Activated CD4-positive, alpha-beta memory T cell treated with anti-CD3 and anti-CD28 coated beads, Interleukin-2, amount 10 ng/mL, durations not matched to agents 7 days and 5 days (primary cell): ENCODE data around the gene DYNLRB1. TPM values are rescaled to one million over a fixed set of nuclear protein-coding genes. Genes with fewer than 3 reads are reported as not detected.

Experiments
- CTCF ChIA-PET: fragments of 350-600 bp; sonication (Branson Sonifier 250); formaldehyde crosslinking; loops from one replicate; lab custom pipeline; 2021; ENCODE audit warnings: antibody characterized with exemption, inconsistent platforms; lab: Charles Lee
- POLR2A ChIA-PET: fragments of 350-600 bp; sonication (Branson Sonifier 250); formaldehyde crosslinking; loops from one replicate; lab custom pipeline; 2021; ENCODE audit warnings: antibody characterized with exemption; lab: Charles Lee
- DNase-seq: peaks from one replicate; pipeline ENCODE4 v3.0.0-alpha.2; 2020
- H3K27ac Mint-ChIP-seq: one replicate; pipeline ENCODE4 v1.8.0; 2021; ENCODE audit warnings: mild to moderate bottlenecking, mixed read lengths
- H3K27me3 Mint-ChIP-seq: one replicate; pipeline ENCODE4 v1.8.0; 2021; ENCODE audit warnings: mixed read lengths
- H3K36me3 Mint-ChIP-seq: one replicate; pipeline ENCODE4 v1.8.0; 2021; ENCODE audit warnings: low read depth, mixed read lengths
- H3K4me1 Mint-ChIP-seq: one replicate; pipeline ENCODE4 v1.8.0; 2021; ENCODE audit warnings: mixed read lengths
- H3K4me3 Mint-ChIP-seq: one replicate; pipeline ENCODE4 v1.8.0; 2021; ENCODE audit warnings: mild to moderate bottlenecking, mixed read lengths
- H3K9me3 Mint-ChIP-seq: one replicate; pipeline ENCODE4 v1.8.0; 2021; ENCODE audit warnings: mixed read lengths
- total RNA-seq, 2 experiments: library from RNA; stranded (reverse); gene quantifications; one replicate each; pipeline ENCODE4 v1.2.3, GENCODE V29; 2021

DYNLRB1 gene
- total RNA-seq, 2 experiments from 2014 or later, result 107 to 109 TPM

DNA sequence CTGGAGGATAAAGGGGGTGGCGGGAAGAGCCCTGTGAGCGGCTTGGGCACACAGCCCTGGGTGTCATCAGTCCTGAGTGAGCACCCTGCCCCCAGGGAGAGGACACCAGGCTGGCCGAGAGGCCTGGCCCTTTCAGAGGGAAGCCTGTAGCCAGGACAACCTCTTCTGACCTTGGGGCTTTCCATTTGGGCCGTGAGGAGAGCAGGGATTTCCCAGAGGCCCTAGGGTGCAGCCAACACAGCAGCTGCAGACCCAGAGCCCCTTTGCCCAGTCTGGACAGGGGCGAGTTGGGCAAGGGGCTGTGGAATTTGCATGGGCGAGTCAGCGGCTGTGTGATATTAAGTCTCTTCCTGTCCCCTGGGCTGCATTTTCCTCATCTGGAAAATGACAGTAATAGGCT, 48.6 kb downstream of the DYNLRB1 start:
- POLR2A ChIA-PET, result no interaction called here
- CTCF ChIA-PET, result interaction anchor here (1.3 to 1.8 kb wide), 2 partner anchors 27 to 252 kb away, joined by 3 to 7 read pairs; no protein-coding TSS in a partner anchor
- Mint-ChIP-seq H3K4me3 (no peak overlapping the region), H3K9me3 (no peaks in the 10 kb centered on the region), H3K27me3 (no peaks in the 10 kb centered on the region), H3K27ac (no peak overlapping the region), H3K36me3 (no peaks in the 10 kb centered on the region), H3K4me1 (peaks cover 2% of the 10 kb centered on the region)
- DNase-seq, result no peak

DNA sequence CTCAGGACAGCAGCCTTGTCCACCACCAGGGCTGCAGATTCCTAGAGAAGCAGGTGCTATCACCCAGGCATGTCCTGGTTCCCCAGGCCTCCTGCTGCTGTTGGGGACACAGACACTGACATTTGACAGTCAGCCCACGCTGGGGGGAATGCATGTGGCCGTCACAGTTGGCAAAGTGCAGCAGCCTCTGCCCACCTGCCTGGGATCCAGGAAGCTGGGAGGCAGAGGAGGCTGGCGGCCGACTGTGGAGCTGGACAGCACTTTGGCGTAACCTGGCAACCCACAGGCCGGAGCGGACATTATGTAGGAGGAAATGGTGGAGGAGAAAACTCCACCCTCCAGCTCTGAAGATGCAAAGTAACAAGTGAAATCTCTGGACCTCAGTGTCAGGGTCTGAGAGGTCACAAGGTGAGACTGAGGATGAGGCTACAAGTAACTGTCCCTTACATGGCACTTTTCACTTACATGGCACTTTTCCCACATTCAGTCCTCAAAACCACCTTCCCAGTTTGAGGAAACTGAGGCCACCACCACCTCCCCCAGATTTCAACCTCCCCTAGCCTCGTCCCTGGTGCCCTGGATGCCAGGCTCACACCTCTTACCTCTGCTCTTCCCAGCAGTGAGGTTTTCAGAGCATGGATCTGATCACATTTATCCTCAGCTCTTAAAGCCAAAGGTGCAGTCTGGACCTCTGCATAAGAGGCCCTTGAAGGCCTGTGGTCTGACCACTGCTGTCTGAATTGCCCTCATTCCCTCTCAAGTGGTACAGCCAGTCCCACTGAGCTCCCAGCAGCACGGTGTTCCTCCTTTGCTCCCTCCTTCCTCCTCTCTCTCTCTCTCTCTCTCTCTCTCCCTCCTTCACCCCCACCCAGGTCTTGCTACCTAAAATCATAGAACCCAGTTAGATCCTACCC, 51.0 kb downstream of the DYNLRB1 start:
- Mint-ChIP-seq H3K4me3 (no peak overlapping the region), H3K9me3 (no peaks in the 10 kb centered on the region), H3K27ac (no peak overlapping the region), H3K4me1 (peaks cover 8% of the 10 kb centered on the region), H3K36me3 (peaks cover 5% of the 10 kb centered on the region), H3K27me3 (no peaks in the 10 kb centered on the region)
- no peak for DNase-seq
- POLR2A ChIA-PET, result interaction anchor here (1.0 kb wide), 1 partner anchor 9 kb away, joined by 3 read pairs; the partner anchor contains the start of gene MAP1LC3A
- CTCF ChIA-PET, result no interaction called here

DNA sequence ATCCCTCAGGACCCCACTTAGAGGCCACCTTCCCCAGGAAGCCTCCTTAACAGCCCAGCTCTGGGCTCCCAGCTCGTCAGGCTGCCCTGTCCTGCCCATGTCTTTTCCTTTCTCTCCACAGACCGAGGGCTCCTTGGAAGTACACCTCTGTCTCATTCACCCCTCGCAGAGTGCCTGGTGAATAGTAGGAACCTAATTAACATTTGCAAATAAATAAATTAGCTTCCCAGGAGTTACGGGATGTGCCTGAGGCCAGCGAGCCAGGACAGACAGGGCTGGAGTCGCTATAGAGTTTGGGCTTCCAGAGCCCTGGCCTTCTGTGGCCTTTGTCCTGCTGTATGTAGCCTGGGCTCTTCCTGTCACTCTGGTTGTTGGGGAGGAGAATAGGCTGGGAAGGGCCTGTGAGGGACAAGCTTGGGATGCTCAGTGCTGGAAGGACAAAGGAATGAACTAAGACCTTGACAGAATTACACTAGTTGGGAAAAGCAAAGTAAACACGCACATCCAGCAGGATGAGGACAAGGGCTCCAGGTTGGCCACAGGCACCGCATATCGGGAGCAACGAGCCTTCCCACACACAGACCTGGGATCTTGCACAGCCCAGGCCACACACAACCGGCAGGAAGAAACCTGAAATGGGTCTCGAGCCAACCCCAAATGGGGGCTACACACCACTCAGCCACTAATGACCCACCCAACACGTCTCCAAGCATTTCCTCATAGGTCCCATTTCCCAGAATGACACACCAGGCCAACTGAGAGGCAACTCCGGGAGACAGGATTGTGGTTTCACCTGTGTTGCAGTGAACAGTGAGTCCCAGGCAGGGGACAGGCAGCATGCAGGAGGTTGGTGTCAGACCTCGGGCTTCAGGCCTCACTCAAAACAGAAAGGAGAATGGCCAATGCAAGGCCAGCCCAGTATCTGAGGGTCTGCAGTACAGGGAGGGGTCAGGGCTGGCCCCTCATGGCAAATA, 52.0 kb downstream of the DYNLRB1 start:
- Mint-ChIP-seq H3K4me3 (no peak overlapping the region), H3K4me1 (peaks cover 8% of the 10 kb centered on the region), H3K36me3 (peaks cover 5% of the 10 kb centered on the region), H3K27me3 (no peaks in the 10 kb centered on the region), H3K9me3 (no peaks in the 10 kb centered on the region), H3K27ac (no peak overlapping the region)
- no peak for DNase-seq
- CTCF ChIA-PET, result interaction anchor here (0.7 to 0.8 kb wide), 2 partner anchors 135 to 140 kb away, joined by 3 read pairs; no protein-coding TSS in a partner anchor
- POLR2A ChIA-PET, result interaction anchor here (1.0 kb wide), 1 partner anchor 10 kb away, joined by 3 read pairs; the partner anchor contains the start of gene MAP1LC3A

DNA sequence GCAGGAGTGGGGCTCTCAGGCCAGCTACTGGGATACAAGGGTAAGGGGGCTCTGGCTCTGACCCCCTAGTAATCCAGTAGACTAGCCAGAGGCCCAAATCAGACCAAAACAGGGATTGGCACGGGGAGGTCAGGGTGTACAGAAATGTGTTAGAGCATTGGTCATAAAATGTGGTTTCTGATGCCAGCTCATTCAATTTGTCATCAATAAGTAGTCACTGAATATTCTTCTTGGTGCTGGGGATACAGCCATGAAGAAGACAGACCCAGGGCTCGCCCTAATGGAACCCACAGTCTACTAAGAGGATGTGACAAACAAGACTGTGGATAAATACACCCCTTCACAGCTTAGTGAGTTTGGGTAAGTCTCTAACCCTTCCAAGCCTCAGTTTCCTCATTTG, 53.4 kb downstream of the DYNLRB1 start:
- CTCF ChIA-PET, result interaction anchor here (0.6 kb wide), 1 partner anchor 1742 kb away, joined by 4 read pairs; no protein-coding TSS in a partner anchor
- Mint-ChIP-seq H3K27ac (no peak overlapping the region), H3K9me3 (no peaks in the 10 kb centered on the region), H3K27me3 (no peaks in the 10 kb centered on the region), H3K4me3 (no peak overlapping the region), H3K4me1 (peaks cover 8% of the 10 kb centered on the region), H3K36me3 (peaks cover 5% of the 10 kb centered on the region)
- no peak for DNase-seq
- POLR2A ChIA-PET, result interaction anchor here (0.7 to 1.1 kb wide), 2 partner anchors 8 to 11 kb away, joined by 3 to 6 read pairs; partner anchors contain the start of gene MAP1LC3A

DNA sequence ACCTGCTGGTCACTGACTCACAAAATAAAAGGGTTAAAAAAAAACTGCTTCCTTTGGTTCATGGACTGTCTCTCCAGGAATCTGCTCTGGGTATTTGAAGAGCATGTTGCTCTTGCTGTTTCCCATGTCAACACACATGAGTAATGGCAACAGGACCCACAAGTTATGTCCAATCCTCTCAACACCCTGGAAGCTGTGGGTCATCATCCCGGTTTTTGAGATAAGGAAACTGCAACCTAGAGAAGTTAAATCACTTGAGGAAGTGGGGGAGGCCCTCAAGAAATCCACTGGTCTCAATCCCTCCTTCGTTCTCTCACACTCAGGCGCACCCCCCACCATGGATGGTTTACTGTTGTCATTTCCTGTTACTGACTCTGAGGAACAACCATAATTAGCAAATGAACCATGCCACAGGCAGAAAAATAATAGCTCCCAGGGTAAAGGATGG, 54.7 kb downstream of the DYNLRB1 start:
- ChIA-PET POLR2A (interaction anchor here (1.1 kb wide), 1 partner anchor 9 kb away, joined by 3 read pairs; no protein-coding TSS in a partner anchor), CTCF (interaction anchor here (0.9 to 1.7 kb wide), 3 partner anchors 33 to 258 kb away, joined by 3 to 4 read pairs (median 3); no protein-coding TSS in a partner anchor)
- peaks cover 8% of the 10 kb centered on the region for H3K4me1 Mint-ChIP-seq
- no peak overlapping the region for H3K4me3 Mint-ChIP-seq
- peaks cover 5% of the 10 kb centered on the region for H3K36me3 Mint-ChIP-seq
- no peaks in the 10 kb centered on the region for H3K27me3 Mint-ChIP-seq
- H3K9me3 Mint-ChIP-seq, result no peaks in the 10 kb centered on the region
- no peak overlapping the region for H3K27ac Mint-ChIP-seq
- no peak for DNase-seq

DNA sequence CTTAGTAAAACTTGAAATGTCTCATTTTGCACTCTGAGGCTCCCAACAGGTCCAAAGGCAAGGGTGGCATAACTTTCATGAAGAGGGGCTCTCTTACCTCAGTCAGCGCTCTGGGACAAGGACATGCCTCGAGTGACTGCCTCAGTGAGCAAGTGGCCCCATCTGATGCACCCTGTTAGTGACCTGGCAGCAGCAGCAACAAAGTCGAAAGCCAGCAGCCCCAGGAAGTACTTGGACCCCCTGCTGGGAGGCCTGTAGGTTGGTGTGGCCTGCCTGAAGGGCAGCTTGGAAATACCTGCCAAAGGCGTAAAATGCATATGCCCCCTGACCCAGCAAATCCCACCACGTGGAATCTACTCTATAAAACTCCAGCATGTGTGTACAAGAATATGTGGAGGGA, 55.5 kb downstream of the DYNLRB1 start:
- peaks cover 8% of the 10 kb centered on the region for H3K4me1 Mint-ChIP-seq
- H3K9me3 Mint-ChIP-seq, result no peaks in the 10 kb centered on the region
- ChIA-PET CTCF (interaction anchor here (0.6 to 1.7 kb wide), 4 partner anchors 33 to 259 kb away, joined by 3 to 4 read pairs (median 3); no protein-coding TSS in a partner anchor), POLR2A (interaction anchor here (1.1 kb wide), 1 partner anchor 10 kb away, joined by 3 read pairs; no protein-coding TSS in a partner anchor)
- H3K27me3 Mint-ChIP-seq, result no peaks in the 10 kb centered on the region
- no peak overlapping the region for H3K27ac Mint-ChIP-seq
- DNase-seq, result no peak
- H3K36me3 Mint-ChIP-seq, result peaks cover 5% of the 10 kb centered on the region
- H3K4me3 Mint-ChIP-seq, result no peak overlapping the region

DNA sequence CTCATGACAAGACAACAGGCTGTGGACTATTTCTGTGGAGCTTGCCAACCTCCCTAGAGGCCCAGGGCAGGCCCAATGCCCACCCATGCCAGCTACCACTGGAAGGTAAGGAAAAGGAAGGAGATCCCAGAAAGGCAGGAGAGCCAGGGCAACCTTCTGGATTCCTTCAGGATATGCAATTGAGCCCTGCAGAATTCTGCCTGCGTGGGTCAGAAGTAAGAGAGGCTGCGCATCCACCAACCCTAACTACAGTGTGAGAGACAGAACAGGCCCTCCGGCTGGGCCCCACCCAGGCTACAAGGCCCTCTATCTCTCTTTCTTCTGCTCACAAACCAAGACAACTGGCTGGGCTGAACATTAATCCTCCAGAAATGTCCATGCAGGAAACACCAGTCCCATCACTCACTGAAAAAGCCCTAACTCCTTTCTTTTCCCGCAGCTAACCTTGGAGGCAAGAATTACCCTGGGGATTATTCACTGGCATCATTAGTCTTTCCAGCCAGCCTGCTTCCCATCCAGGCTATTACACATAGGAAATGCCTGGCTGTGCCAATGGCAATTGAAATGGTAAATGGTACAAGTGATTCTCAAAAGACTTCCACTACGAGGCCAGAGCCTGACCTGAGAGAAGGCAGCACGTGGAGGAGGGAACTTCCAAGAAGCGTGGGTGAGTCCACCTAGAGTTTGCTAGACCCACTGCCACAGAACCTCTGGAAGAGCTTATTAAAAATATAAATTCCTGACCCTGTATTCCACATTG, 57.5 kb downstream of the DYNLRB1 start:
- DNase-seq, result no peak
- H3K36me3 Mint-ChIP-seq, result peaks cover 5% of the 10 kb centered on the region
- no peak overlapping the region for H3K27ac Mint-ChIP-seq
- no peak overlapping the region for H3K4me3 Mint-ChIP-seq
- POLR2A ChIA-PET, result no interaction called here
- CTCF ChIA-PET, result no interaction called here
- no peaks in the 10 kb centered on the region for H3K27me3 Mint-ChIP-seq
- no peaks in the 10 kb centered on the region for H3K9me3 Mint-ChIP-seq
- H3K4me1 Mint-ChIP-seq, result peaks cover 8% of the 10 kb centered on the region

DNA sequence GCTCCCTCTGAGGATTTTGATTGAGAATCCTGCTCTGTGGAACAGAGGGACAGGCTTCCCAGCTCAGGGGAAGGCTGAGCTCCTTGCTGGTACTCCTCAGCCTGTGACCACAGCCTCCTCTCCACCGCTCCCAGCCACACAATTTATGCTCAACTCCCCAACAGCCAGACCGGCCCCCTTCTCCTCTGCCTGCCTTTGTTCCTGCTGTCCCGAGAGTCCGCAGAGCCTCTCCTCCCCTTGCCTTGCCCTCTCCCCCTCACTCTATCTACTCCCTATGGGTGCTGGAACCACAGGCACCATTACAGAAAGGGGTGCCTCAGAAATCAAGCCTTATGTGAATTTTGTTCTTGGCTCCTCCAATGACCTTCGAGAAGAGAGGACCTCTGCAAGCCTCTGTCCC, 58.2 kb downstream of the DYNLRB1 start:
- no peaks in the 10 kb centered on the region for H3K27me3 Mint-ChIP-seq
- no peaks in the 10 kb centered on the region for H3K9me3 Mint-ChIP-seq
- CTCF ChIA-PET, result no interaction called here
- H3K4me3 Mint-ChIP-seq, result no peak overlapping the region
- no peak for DNase-seq
- no peak overlapping the region for H3K27ac Mint-ChIP-seq
- POLR2A ChIA-PET, result no interaction called here
- peaks cover 12% of the 10 kb centered on the region for H3K4me1 Mint-ChIP-seq
- peaks cover 5% of the 10 kb centered on the region for H3K36me3 Mint-ChIP-seq

- H3K36me3 Mint-ChIP-seq, result peaks cover 7% of the 10 kb centered on the region
- H3K9me3 Mint-ChIP-seq, result no peaks in the 10 kb centered on the region
- no peaks in the 10 kb centered on the region for H3K27me3 Mint-ChIP-seq
- peaks cover 16% of the 10 kb centered on the region for H3K4me1 Mint-ChIP-seq
- ChIA-PET POLR2A (no interaction called here), CTCF (no interaction called here)
- no peak overlapping the region for H3K27ac Mint-ChIP-seq
- DNase-seq, result no peak
- no peak overlapping the region for H3K4me3 Mint-ChIP-seq
Measured at GRCh38 chr20:34574861-34575260, 58.6 kb downstream of the DYNLRB1 start.

DNA sequence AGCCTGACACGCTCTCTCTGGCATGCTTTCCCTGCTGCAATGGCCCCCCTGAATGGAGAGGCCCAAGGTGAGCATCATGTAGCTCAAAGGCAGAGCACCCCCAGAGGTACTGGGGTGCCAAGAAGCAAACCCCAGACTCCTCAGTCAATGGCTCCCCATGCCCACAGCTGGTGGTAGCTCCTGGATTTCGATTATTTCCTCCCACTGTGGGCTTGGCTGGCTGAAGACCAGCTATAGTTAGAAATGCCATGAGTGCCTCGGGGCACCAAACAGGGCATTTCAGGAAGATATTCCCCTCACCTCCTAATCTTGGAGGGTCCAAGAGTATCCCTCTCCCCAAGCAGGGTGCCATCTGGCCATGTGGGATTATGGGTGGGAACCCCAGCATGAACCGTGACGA, 59.0 kb downstream of the DYNLRB1 start:
- H3K4me3 Mint-ChIP-seq, result no peak overlapping the region
- no peak for DNase-seq
- no peaks in the 10 kb centered on the region for H3K27me3 Mint-ChIP-seq
- no peak overlapping the region for H3K27ac Mint-ChIP-seq
- peaks cover 9% of the 10 kb centered on the region for H3K36me3 Mint-ChIP-seq
- ChIA-PET POLR2A (no interaction called here), CTCF (no interaction called here)
- H3K4me1 Mint-ChIP-seq, result peaks cover 20% of the 10 kb centered on the region
- no peaks in the 10 kb centered on the region for H3K9me3 Mint-ChIP-seq

DNA sequence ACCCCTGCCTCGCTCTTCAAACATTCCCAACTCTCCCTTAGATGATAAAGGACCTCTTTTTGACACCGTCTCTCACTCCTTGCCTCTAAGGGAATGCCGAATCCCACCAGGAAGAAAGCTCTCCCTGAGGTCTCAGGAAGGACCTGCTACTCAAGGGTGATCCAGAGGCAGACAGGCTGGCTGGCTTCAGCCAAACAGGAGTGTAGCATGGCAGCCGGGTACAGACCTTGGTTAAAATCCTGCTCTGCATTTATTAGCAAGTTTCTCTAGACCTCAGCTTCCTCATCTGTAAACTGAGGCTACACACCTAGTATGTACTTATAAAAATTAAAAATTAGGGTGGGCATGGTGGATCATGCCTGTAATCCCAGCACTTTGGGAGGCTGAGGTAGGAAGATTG, 59.5 kb downstream of the DYNLRB1 start:
- H3K27me3 Mint-ChIP-seq, result no peaks in the 10 kb centered on the region
- H3K27ac Mint-ChIP-seq, result no peak overlapping the region
- peaks cover 24% of the 10 kb centered on the region for H3K4me1 Mint-ChIP-seq
- POLR2A ChIA-PET, result no interaction called here
- H3K4me3 Mint-ChIP-seq, result no peak overlapping the region
- H3K9me3 Mint-ChIP-seq, result no peaks in the 10 kb centered on the region
- CTCF ChIA-PET, result no interaction called here
- no peak for DNase-seq
- H3K36me3 Mint-ChIP-seq, result peaks cover 12% of the 10 kb centered on the region

GRCh38 chr20:34577061-34577460, 60.8 kb downstream of the DYNLRB1 start:
- POLR2A ChIA-PET, result no interaction called here
- H3K4me1 Mint-ChIP-seq, result peaks cover 30% of the 10 kb centered on the region
- no peak overlapping the region for H3K4me3 Mint-ChIP-seq
- H3K9me3 Mint-ChIP-seq, result no peaks in the 10 kb centered on the region
- H3K27ac Mint-ChIP-seq, result no peak overlapping the region
- peaks cover 8% of the 10 kb centered on the region for H3K36me3 Mint-ChIP-seq
- DNase-seq, result no peak
- CTCF ChIA-PET, result no interaction called here
- H3K27me3 Mint-ChIP-seq, result no peaks in the 10 kb centered on the region
